K562 treated with DMSO at 1 percent for 48 hours (cell line): ENCODE data around the gene CEP85. TPM values are rescaled to one million over a fixed set of nuclear protein-coding genes. Genes with fewer than 3 reads are reported as not detected.

ENCODE experiments used
- total RNA-seq: library from RNA; unstranded; fragments of 300-600 nt; gene quantifications from 2 replicates; pipeline ENCODE4 v1.2.3, GENCODE V29; 2022; ENCODE audit warnings: low replicate concordance; ENCODE audit errors: extremely low read depth

CEP85 gene, protein sequence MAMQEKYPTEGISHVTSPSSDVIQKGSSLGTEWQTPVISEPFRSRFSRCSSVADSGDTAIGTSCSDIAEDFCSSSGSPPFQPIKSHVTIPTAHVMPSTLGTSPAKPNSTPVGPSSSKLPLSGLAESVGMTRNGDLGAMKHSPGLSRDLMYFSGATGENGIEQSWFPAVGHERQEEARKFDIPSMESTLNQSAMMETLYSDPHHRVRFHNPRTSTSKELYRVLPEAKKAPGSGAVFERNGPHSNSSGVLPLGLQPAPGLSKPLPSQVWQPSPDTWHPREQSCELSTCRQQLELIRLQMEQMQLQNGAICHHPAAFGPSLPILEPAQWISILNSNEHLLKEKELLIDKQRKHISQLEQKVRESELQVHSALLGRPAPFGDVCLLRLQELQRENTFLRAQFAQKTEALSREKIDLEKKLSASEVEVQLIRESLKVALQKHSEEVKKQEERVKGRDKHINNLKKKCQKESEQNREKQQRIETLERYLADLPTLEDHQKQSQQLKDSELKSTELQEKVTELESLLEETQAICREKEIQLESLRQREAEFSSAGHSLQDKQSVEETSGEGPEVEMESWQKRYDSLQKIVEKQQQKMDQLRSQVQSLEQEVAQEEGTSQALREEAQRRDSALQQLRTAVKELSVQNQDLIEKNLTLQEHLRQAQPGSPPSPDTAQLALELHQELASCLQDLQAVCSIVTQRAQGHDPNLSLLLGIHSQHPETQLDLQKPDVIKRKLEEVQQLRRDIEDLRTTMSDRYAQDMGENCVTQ
- total RNA-seq: not detected in 2 replicates

DNA sequence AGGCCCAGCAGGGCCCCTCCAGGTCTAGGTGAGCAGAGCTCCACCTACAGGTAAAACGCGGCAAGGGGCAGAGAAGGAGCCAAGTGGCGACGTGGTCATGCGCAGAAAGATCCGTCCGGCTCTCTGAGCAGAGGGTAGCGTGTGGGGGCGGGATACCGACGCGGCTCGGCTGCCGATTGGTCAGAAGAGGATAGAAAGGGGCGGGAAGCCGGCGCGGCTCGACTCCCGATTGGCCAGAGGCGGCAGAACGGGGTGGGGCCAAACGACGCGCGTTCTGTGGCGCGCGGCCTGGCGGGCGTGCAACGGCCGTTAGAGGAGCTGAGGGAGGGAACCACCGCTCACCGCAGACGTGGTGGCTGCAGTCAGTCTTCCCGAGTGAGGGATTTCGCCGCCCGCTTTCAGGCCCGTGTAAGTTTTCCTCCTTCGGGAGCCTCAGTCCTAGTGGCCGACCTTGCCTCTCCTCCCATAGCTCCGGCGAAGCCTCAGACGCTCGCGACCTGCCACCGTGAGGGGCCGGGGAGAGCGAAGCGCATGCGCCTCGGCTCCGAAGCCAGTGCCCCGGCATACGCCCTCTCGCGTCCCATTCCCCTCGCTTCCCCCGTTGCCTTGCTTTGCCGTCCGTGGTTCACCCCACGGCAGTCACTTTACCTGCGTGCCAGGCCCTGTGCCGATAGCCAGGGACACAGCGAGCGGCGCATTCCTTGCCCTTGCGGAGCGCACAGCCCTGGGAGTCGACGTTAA lies at the start of gene CEP85:
Gene CEP85, plus strand, starts transcription at position 298 of the 741 bp plus-strand sequence. CDS start 5,584 bp downstream, outside the sequence.

DNA sequence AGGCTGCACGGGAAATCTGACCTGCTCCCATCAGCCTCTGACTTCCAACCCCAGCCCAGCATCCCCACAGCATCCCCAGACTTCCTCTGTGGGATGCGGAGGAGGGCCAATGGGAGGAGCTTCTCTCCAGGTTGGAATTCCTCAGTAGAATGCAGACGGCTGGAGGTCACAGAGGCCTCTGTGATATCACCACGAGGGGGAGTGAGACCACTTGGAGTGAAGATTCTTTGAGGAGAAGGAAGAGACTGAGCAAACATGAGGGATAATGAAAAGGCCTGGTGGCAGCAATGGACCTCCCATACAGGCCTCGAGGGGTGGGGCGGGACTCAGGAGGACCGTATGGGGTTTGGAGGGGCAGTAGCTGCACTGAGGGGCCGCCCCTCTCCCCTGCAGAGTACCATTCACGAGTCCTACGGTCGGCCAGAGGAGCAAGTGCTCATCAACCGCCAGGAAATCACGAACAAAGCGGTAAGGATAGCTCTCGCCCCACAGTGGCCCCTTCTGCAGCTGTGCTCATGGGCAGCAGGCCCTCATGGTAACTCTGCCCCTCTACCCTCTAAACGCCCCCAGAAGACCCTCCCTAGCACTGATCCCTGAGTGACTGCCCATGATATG lies 43.5 kb upstream of the CEP85 start, which contains the start of gene CATSPER4:
Gene CATSPER4, plus strand, starts transcription at position 230 of the 615 bp plus-strand sequence. Its CDS starts 26 bp downstream, at position 256.

DNA sequence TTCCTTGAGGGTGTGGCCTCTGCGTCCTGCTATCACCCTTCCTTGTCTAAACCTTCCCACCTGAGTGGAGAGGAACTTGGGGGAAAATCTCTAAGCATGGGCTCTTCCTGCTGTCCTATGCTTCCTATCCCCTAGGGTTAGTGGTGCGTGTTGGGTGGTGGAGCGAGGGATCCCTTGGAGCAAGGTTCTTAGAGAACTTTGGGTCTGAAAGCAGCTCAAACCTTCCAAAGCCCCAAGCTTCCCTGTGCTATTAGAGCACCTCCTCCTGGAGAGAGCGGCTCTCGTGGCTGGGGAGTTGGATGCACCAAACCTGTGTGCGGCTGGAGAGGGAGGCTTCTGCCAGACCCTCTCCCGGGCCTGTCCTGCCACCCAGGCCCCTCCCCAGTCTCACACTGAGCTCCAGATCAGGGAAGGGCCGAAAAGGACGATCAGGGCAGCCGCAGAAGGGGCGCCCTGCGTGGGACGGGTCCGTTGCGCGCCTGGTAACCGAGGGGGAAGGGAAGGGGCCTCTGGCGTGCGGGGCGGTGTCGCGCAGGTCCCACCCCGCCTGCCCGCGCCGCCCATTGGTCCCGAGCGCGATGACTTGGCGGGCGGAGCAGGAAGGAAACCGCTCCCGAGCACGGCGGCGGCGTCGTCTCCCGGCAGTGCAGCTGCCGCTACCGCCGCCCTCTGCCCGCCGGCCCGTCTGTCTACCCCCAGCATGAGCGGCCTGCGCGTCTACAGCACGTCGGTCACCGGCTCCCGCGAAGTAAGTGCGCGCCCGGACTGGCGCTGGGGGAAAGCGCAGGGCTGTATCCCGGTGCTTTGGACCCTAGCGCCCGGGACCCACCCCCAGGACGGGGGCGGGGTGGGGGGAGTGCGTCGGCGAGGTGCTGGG lies 45.7 kb downstream of the CEP85 start, which contains the start of gene SH3BGRL3:
Gene SH3BGRL3, plus strand, starts transcription at position 631 of the 877 bp plus-strand sequence. Its CDS starts 70 bp downstream, at position 701.

GRCh38 chr1:26306290-26307229 lies 72.6 kb downstream of the CEP85 start, which contains the start of gene UBXN11:
UBXN11 (minus strand) TSS chr1:26306636; CDS start chr1:26302883, 3,753 bp downstream.

DNA sequence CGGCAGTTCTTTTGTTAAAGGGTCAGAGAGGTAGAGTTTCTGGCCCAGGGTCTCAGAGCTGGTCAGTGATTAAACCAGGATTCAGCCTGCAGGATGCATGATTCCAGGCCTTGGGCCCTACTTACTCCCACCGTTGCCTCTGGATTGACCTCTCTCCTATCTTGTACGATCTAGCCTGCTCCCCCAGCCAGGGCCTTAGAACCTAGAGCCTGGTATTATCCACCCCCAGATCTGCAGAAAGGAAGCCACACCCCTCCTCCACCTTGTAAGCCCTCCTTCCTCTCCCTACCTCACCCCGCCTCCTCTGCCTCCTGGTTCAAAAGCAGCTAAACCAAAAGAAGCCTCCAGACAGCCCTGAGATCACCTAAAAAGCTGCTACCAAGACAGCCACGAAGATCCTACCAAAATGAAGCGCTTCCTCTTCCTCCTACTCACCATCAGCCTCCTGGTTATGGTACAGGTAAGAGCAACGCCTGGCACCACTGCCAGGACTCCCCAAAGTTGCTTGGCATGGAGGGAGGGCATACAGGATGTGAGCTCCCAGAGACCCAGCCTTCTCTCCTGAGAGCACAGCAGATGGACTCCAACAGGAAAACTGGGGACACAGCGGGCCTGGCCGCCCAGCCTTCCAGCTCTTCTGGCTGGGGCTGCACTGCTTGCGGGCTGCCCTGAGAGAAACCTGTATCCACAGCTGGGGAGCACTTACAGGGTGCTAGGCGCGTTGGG lies 83.8 kb downstream of the CEP85 start, which contains the start of gene CD52:
Gene CD52, plus strand, starts transcription at position 347 of the 726 bp plus-strand sequence. Its CDS starts 60 bp downstream, at position 407.

Other genes starting within 250 kb of the CEP85 start
- not detected in 2 replicates for gene PAFAH2, start 236.1 kb upstream of the CEP85 start, total RNA-seq
- not detected in 2 replicates for gene EXTL1, start 212.4 kb upstream of the CEP85 start, total RNA-seq
- not detected in 2 replicates for gene SLC30A2, start 188.1 kb upstream of the CEP85 start, total RNA-seq
- gene TRIM63, start 166.6 kb upstream of the CEP85 start, total RNA-seq: not detected in 2 replicates
- not detected in 2 replicates for gene PDIK1L, start 122.4 kb upstream of the CEP85 start, total RNA-seq
- gene FAM110D, start 75.1 kb upstream of the CEP85 start, total RNA-seq: not detected in 2 replicates
- gene C1orf232, start 65.2 kb upstream of the CEP85 start, total RNA-seq: not detected in 2 replicates
- gene ZNF593, start 64.3 kb upstream of the CEP85 start, total RNA-seq: not detected in 2 replicates
- gene ZNF593OS, start 62.4 kb upstream of the CEP85 start, total RNA-seq: not detected in 2 replicates
- not detected in 2 replicates for gene CNKSR1, start 56.7 kb upstream of the CEP85 start, total RNA-seq
- gene CATSPER4, start 43.6 kb upstream of the CEP85 start, total RNA-seq: not detected in 2 replicates
- not detected in 2 replicates for gene SH3BGRL3, start 45.9 kb downstream of the CEP85 start, total RNA-seq
- gene UBXN11, start 72.4 kb downstream of the CEP85 start, total RNA-seq: not detected in 2 replicates
- gene CD52, start 83.8 kb downstream of the CEP85 start, total RNA-seq: not detected in 2 replicates
- gene CRYBG2, start 119.9 kb downstream of the CEP85 start, total RNA-seq: not detected in 2 replicates
- not detected in 2 replicates for gene ZNF683, start 138.6 kb downstream of the CEP85 start, total RNA-seq
- not detected in 2 replicates for gene LIN28A, start 176.6 kb downstream of the CEP85 start, total RNA-seq
- gene DHDDS, start 198.1 kb downstream of the CEP85 start, total RNA-seq: not detected in 2 replicates
- 526 TPM in 1 of 2 replicates, not detected in the other for gene HMGN2, start 238.2 kb downstream of the CEP85 start, total RNA-seq